ENCODE results near the gene TRAF2. TPM values are rescaled to one million over a fixed set of nuclear protein-coding genes. Genes with fewer than 3 reads are reported as not detected.

TRAF2 gene
- total RNA-seq, 2 donors from 2014 or later = 45.9 to 55.1 TPM

- Mint-ChIP-seq H3K36me3 (ENCODE audit: low read depth) (peaks cover 60% of the 10 kb centered on the region), H3K27ac (no peak overlapping the region), H3K4me3 (no peak overlapping the region), H3K4me1 (no peaks in the 10 kb centered on the region), H3K27me3 (ENCODE audit: insufficient read depth) (no peaks in the 10 kb centered on the region), H3K9me3 (no peaks in the 10 kb centered on the region)
- Histone ChIP-seq H3K9ac (ENCODE audit: extremely low read depth, low read length, poor library complexity, severe bottlenecking) (no peak overlapping the region), H3K27ac (ENCODE audit: low read depth, low read length) (no peak overlapping the region), H3K27me3 (ENCODE audit: control insufficient read depth, insufficient read depth, low read length, poor library complexity, severe bottlenecking) (no peaks in the 10 kb centered on the region), H3K4me1 (ENCODE audit: control insufficient read depth, insufficient read depth, low read length) (no peaks in the 10 kb centered on the region), H3K36me3 (ENCODE audit: control insufficient read depth, insufficient read depth, low read length) (peaks cover 44% of the 10 kb centered on the region), H3K9me3 (ENCODE audit: control insufficient read depth, low read length) (no peaks in the 10 kb centered on the region), H3K4me3 (ENCODE audit: low read length) (no peak overlapping the region)
- no peak for TF ChIP-seq CTCF (conservative IDR thresholded peaks at IDR 0.05)
- DNase-seq = no peak
- 92 to 93% methylated on average over 9 to 14 of the region's 14 CpGs for WGBS, 2 experiments (ENCODE audit: insufficient coverage in 1 of 2, insufficient read length in 1 of 2)
Observed at GRCh38 chr9:136920734-136921231, 34.5 kb downstream of the TRAF2 start.

GRCh38 chr9:136921307-136921706 lies 35.0 kb downstream of the TRAF2 start:
- Histone ChIP-seq H3K27me3 (ENCODE audit: control insufficient read depth, insufficient read depth, low read length, poor library complexity, severe bottlenecking) (no peaks in the 10 kb centered on the region), H3K4me1 (ENCODE audit: control insufficient read depth, insufficient read depth, low read length) (no peaks in the 10 kb centered on the region), H3K36me3 (ENCODE audit: control insufficient read depth, insufficient read depth, low read length) (peaks cover 43% of the 10 kb centered on the region), H3K9ac (ENCODE audit: extremely low read depth, low read length, poor library complexity, severe bottlenecking) (no peak overlapping the region), H3K27ac (ENCODE audit: low read depth, low read length) (no peak overlapping the region), H3K4me3 (ENCODE audit: low read length) (no peak overlapping the region), H3K9me3 (ENCODE audit: control insufficient read depth, low read length) (no peaks in the 10 kb centered on the region)
- Mint-ChIP-seq H3K36me3 (ENCODE audit: low read depth) (peaks cover 57% of the 10 kb centered on the region), H3K27me3 (ENCODE audit: insufficient read depth) (no peaks in the 10 kb centered on the region), H3K27ac (no peak overlapping the region), H3K4me1 (no peaks in the 10 kb centered on the region), H3K4me3 (no peak overlapping the region), H3K9me3 (no peaks in the 10 kb centered on the region)
- 94% methylated on average over 9 to 11 of the region's 11 CpGs for WGBS, 2 experiments (ENCODE audit: insufficient coverage in 1 of 2, insufficient read length in 1 of 2)
- DNase-seq = no peak
- TF ChIP-seq CTCF (conservative IDR thresholded peaks at IDR 0.05) = no peak

GRCh38 chr9:136921718-136922117 lies 35.4 kb downstream of the TRAF2 start:
- Mint-ChIP-seq H3K9me3 (no peaks in the 10 kb centered on the region), H3K27me3 (ENCODE audit: insufficient read depth) (no peaks in the 10 kb centered on the region), H3K36me3 (ENCODE audit: low read depth) (peaks cover 54% of the 10 kb centered on the region), H3K4me1 (no peaks in the 10 kb centered on the region), H3K4me3 (no peak overlapping the region), H3K27ac (no peak overlapping the region)
- no peak for DNase-seq
- H3K27ac ChIP-seq (ENCODE audit: low read depth, low read length) = no peak overlapping the region
- no peaks in the 10 kb centered on the region for H3K27me3 ChIP-seq (ENCODE audit: control insufficient read depth, insufficient read depth, low read length, poor library complexity, severe bottlenecking)
- peaks cover 40% of the 10 kb centered on the region for H3K36me3 ChIP-seq (ENCODE audit: control insufficient read depth, insufficient read depth, low read length)
- no peaks in the 10 kb centered on the region for H3K4me1 ChIP-seq (ENCODE audit: control insufficient read depth, insufficient read depth, low read length)
- H3K9ac ChIP-seq (ENCODE audit: extremely low read depth, low read length, poor library complexity, severe bottlenecking) = no peak overlapping the region
- H3K4me3 ChIP-seq (ENCODE audit: low read length) = no peak overlapping the region
- WGBS, 2 experiments (ENCODE audit: insufficient coverage in 1 of 2, insufficient read length in 1 of 2) = 93% methylated on average over 8 to 10 of the region's 10 CpGs
- H3K9me3 ChIP-seq (ENCODE audit: control insufficient read depth, low read length) = no peaks in the 10 kb centered on the region
- no peak for TF ChIP-seq CTCF (conservative IDR thresholded peaks at IDR 0.05)

All from endodermal cell (in vitro differentiated cells).